ENCODE results near the gene C19orf53.

Gene C19orf53

GRCh38 chr19:13794398-13794756 is 20.1 kb downstream of the C19orf53 start:
- ChIA-PET CTCF (interaction anchor here (5.3 kb wide), 1 partner anchor 68 kb away, joined by 25 read pairs; no protein-coding TSS in a partner anchor), POLR2A (interaction anchor here (1.7 to 1.8 kb wide), 2 partner anchors 42 to 46 kb away, joined by 6 read pairs; no protein-coding TSS in a partner anchor)
- no peak for TF ChIP-seq CTCF (IDR thresholded peaks at IDR 0.05; ENCODE audit: control extremely low read depth, extremely low read depth, low read depth, missing control alignments)
- no peak for DNase-seq (ENCODE audit: extremely low spot score)

GRCh38 chr19:13794757-13795589 is 20.7 kb downstream of the C19orf53 start, which contains the start of gene ZSWIM4:
ZSWIM4 (plus strand) TSS chr19:13795443; CDS start chr19:13795649, 206 bp downstream.
- POLR2A ChIA-PET, result interaction anchor here (0.5 to 1.8 kb wide), 7 partner anchors 15 to 260 kb away, joined by 3 to 6 read pairs (median 4); no protein-coding TSS in a partner anchor
- no peak for TF ChIP-seq CTCF (IDR thresholded peaks at IDR 0.05; ENCODE audit: control extremely low read depth, extremely low read depth, low read depth, missing control alignments)

GRCh38 chr19:13795595-13796300 is 21.5 kb downstream of the C19orf53 start:
- ChIA-PET CTCF (interaction anchor here (0.7 to 5.3 kb wide), 4 partner anchors 8 to 67 kb away, joined by 3 to 25 read pairs (median 5); no protein-coding TSS in a partner anchor), POLR2A (interaction anchor here (0.9 to 1.8 kb wide), 7 partner anchors 14 to 63 kb away, joined by 3 to 6 read pairs (median 4); no protein-coding TSS in a partner anchor)
- peak; percentile 67 for DNase-seq (ENCODE audit: extremely low spot score)
- no peak for TF ChIP-seq CTCF (IDR thresholded peaks at IDR 0.05; ENCODE audit: control extremely low read depth, extremely low read depth, low read depth, missing control alignments)

More at GRCh38 chr19:13794757-13795589, 20.7 kb downstream of the C19orf53 start, which contains the start of gene ZSWIM4:
- peak; percentile 98 for DNase-seq (ENCODE audit: extremely low spot score)
- CTCF ChIA-PET, result interaction anchor here (0.7 to 5.3 kb wide), 2 partner anchors 15 to 68 kb away, joined by 3 to 25 read pairs; no protein-coding TSS in a partner anchor

- DNase-seq (ENCODE audit: extremely low spot score), result peak; percentile 67
- ChIA-PET CTCF (interaction anchor here (0.7 to 5.3 kb wide), 10 partner anchors 8 to 76 kb away, joined by 3 to 25 read pairs (median 6); partner anchors contain the start of gene C19orf53), POLR2A (interaction anchor here (1.1 to 1.7 kb wide), 4 partner anchors 14 to 63 kb away, joined by 3 to 6 read pairs (median 4); no protein-coding TSS in a partner anchor)
- TF ChIP-seq CTCF (IDR thresholded peaks at IDR 0.05; ENCODE audit: control extremely low read depth, extremely low read depth, low read depth, missing control alignments), result no peak
Measured at GRCh38 chr19:13796301-13797057, 22.2 kb downstream of the C19orf53 start.

GRCh38 chr19:13797058-13797440 is 22.8 kb downstream of the C19orf53 start:
- ChIA-PET POLR2A (interaction anchor here (0.6 to 1.3 kb wide), 2 partner anchors 39 to 72 kb away, joined by 3 to 5 read pairs; no protein-coding TSS in a partner anchor), CTCF (interaction anchor here (0.9 to 5.3 kb wide), 11 partner anchors 9 to 76 kb away, joined by 3 to 25 read pairs (median 5); partner anchors contain the start of gene C19orf53)
- TF ChIP-seq CTCF (IDR thresholded peaks at IDR 0.05; ENCODE audit: control extremely low read depth, extremely low read depth, low read depth, missing control alignments), result no peak
- DNase-seq (ENCODE audit: extremely low spot score), result no peak

All from GM10248 (cell line).